ENCODE data around the gene IPO9.
"Not testable (repeated sequence)": the region's sequence is repeated elsewhere in the genome, so short reads cannot be mapped to it uniquely, and the experiment has no call there.

Gene IPO9

GRCh38 chr1:201808633-201808990 lies 20.3 kb upstream of the IPO9 start:
- no peak for DNase-seq (ENCODE audit: low read depth in 4 of 4, low spot score in 1 of 4)

GRCh38 chr1:201809876-201810275 lies 19.1 kb upstream of the IPO9 start:
- DNase-seq (ENCODE audit: low read depth in 4 of 4, low spot score in 1 of 4) = no peak

- no peak for DNase-seq (ENCODE audit: low read depth in 4 of 4, low spot score in 1 of 4)
Measured at GRCh38 chr1:201810466-201811216, 18.3 kb upstream of the IPO9 start.

DNA sequence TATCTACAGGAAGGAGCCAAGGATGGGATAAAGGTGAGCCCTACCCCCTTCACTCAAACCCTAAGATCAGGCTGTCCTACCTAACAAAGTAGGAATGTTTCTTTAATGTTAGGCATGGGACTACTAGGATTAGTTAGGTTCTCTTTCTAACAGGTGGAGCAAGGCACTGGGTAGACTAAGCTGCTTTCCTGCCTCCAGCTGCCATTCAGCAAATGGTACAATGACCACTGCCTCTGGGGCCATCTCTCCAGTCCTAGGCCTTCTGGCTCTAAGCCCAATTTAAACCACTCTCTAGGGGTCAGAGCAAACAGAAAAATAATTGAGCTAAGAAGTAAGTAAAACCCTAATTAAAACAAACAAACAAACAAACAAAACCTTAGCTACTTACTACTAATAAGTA lies 15.7 kb upstream of the IPO9 start:
- no peak for DNase-seq (ENCODE audit: low read depth in 4 of 4, low spot score in 1 of 4)

DNA sequence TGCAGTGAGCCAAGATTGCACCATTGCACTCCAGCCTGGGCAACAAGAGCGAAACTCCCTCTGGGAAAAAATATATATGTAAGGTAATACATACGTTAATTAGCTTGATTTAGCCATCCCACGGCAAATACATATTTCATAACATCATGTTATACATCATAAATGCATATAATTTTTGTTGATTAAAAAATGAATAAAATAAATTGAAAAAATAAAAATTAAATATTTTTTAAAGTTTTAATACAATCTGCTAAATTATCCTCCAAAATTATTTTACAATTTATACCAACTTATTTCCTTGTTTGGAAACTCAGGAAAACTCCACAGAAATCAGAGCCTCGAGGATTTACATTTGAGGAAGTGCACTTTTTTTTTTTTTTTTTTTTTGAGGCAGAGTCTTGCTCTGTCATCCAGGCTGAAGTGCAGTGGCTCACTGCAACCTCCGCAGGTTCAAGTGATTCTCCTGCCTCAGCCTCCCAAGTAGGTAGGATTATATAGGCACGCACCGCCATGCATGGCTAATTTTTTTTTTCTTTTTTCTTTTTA lies 12.6 kb upstream of the IPO9 start:
- DNase-seq (ENCODE audit: low read depth in 4 of 4, low spot score in 1 of 4) = no peak

GRCh38 chr1:201818971-201819750 lies 9.8 kb upstream of the IPO9 start:
- no peak for DNase-seq (ENCODE audit: low read depth in 4 of 4, low spot score in 1 of 4)

- no peak for DNase-seq (ENCODE audit: low read depth in 4 of 4, low spot score in 1 of 4)
Measured at GRCh38 chr1:201820413-201820812, 8.5 kb upstream of the IPO9 start.

GRCh38 chr1:201825245-201825644 lies 3.7 kb upstream of the IPO9 start:
- no peak for DNase-seq (ENCODE audit: low read depth in 4 of 4, low spot score in 1 of 4)

DNA sequence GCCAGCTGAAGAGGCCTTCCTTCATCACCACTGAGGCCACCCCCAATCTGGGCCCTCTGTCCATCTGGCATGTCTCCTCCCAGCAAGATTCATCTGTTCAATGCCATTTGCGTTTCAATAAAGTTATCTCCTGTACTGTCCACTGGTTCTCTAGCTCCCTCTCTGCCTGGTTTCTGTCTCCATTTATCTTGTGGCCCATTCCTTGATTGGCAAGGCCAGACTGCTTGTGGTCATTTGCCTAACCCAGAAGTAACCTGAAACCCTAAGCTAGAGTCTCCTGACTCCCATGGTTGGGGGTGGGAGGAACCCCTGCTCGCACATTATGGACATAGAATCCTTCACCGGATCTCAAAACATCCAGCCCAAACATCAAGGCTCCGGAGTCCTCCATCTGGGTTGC lies 2.1 kb upstream of the IPO9 start:
- no peak for DNase-seq (ENCODE audit: low read depth in 4 of 4, low spot score in 1 of 4)

GRCh38 chr1:201827321-201828216 lies 1.4 kb upstream of the IPO9 start:
- no peak for DNase-seq (ENCODE audit: low read depth in 4 of 4, low spot score in 1 of 4)

DNA sequence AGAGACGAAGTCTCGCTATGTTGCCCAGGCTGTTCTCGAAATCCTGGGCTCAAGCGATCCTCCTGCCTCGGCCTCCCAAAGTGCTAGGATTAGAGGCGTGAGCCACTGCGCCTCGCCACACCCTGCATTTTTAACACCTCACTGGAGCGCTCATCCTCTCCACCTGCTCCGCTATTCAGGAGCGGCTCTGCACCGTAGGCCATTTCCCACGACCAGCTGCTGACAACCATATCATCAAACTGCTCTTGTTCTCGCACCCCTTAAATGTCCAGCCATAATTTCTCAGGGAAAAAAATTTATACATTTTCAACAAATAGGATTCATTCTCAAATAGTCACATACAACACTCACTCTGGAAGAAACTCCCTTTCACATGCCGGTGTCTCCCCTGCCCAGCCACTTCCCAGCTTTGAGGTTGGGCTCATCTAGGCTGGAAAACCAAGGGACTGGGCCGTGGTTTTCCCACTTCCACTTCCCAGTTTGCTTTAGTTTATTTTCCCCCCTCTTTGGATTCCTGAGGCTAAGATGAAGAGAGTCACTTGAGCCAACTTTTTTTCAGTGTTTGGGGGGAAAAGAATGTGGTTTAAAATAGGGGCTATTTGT lies 639 bp upstream of the IPO9 start:
- DNase-seq (ENCODE audit: low read depth in 4 of 4, low spot score in 1 of 4) = no peak

DNA sequence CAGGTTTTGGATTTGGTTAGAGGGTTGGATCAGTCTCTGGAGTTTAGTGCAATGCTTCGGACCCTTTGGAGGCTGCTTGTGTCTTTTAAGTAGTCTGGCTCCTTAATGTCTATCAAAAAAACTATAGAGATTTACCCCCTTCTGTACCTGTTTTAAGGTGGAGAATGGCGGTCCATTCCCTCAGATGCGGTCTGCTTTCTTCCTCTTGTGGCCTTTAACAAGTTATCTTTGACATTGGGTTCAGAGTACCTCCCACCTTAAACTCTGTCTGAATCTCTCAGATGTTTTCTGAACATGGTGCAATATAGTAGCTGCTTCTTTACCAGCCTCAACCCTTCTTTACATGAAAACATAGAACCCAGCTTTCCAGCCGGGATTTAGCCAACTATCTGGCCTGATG lies 2.4 kb downstream of the IPO9 start:
- DNase-seq (ENCODE audit: low read depth in 4 of 4, low spot score in 1 of 4) = no peak

- no peak for DNase-seq (ENCODE audit: low read depth in 4 of 4, low spot score in 1 of 4)
Measured at GRCh38 chr1:201834621-201835020, 5.7 kb downstream of the IPO9 start.

DNA sequence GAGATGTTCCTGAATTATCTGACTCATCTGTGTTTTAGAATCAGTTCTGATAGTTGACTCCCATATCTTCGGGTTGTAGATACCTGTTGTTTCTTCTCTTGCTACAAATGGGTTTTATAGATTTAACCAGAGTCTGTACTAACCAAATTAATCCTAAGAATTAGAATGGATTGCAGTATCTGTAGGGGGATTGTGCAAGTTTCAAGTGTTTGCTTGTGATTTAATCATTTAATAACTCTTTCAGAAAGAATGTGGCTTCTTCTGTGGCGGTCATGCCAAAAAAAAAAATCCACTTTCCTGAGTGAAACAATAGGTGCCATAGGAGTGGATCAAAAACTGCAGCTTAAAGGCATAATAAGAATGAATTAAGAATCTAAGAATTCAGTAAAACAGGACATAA lies 9.4 kb downstream of the IPO9 start:
- DNase-seq (ENCODE audit: low read depth in 4 of 4, low spot score in 1 of 4) = no peak

DNA sequence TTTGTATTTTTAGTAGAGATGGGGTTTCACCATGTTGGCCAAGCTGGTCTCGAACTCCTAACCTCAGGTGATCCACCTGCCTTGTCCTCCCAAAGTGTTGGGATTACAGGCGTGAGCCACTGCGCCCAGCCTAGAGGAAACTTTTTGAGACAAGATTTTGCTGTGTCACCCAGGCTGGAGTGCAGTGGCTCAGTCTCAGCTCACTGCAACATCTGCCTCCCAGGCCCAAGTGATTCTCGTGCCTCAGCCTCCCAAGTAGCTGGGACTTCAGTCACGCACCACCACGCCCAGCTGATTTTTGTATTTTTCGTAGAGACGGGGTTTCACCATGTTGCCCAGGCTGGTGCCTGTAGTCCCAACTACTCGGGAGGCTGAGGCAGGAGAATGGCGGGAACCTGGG lies 10.1 kb downstream of the IPO9 start:
- not testable (repeated sequence) for DNase-seq (ENCODE audit: low read depth in 4 of 4, low spot score in 1 of 4)

GRCh38 chr1:201840055-201840454 lies 11.1 kb downstream of the IPO9 start:
- no peak for DNase-seq (ENCODE audit: low read depth in 4 of 4, low spot score in 1 of 4)

- DNase-seq (ENCODE audit: low read depth in 4 of 4, low spot score in 1 of 4) = no peak
Measured at GRCh38 chr1:201840490-201840889, 11.5 kb downstream of the IPO9 start.

DNA sequence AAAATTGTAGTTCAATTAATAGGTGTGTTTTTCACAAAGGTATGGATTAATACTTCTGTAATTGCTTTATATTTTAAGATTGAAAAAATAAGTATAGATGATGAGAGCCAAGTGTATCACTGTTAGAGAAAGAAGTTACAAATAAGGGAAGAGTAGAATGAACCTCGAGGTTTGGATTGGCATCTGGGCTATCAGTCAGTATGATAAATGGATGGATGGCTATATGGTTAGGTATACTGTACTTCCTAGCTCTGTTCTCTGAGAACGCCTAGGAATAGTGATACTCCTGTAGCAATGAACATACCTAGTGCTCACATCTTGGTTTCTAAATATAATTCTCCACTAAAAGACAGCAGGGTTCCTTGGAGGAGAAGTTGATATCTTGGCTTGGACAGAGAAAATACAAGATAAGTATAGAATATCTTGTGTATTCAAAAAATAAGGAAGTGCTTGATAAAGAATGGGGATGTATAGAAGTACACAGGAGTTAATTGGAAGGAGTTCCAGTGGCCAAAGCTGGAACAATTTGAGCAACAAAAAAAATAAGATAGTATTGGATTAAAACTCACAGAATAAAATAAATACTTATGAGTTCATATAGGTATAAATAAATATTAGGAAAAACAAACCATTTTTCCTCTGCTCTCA lies 12.4 kb downstream of the IPO9 start:
- no peak for DNase-seq (ENCODE audit: low read depth in 4 of 4, low spot score in 1 of 4)

- no peak for DNase-seq (ENCODE audit: low read depth in 4 of 4, low spot score in 1 of 4)
Measured at GRCh38 chr1:201842472-201843027, 13.6 kb downstream of the IPO9 start.
